ENCODE data around the gene CACNB4. TPM values are rescaled to one million over a fixed set of nuclear protein-coding genes. Genes with fewer than 3 reads are reported as not detected.

Gene CACNB4
- total RNA-seq, 2 experiments from 2014 or later = 0.34 to 0.41 TPM

DNA sequence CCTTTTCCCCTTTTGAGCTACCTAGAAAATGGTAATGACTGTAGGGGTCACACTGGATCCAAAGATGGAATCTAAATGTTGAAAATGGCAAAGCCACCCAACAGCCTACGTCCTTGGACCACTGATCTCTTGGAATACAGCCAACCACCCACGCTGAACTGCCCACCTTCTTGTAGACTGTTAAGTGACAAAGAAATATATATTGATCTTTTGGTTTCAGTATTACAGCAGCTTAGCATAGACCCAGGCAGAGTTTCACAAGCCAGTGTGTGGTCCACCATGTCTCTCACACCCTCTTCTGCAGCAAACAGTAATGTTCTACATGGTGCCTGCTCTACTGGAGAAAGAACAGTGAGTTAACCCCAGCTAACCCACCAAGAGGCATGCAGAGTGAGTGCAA lies 20.2 kb downstream of the CACNB4 start:
- H3K9me3 Mint-ChIP-seq = no peaks in the 10 kb centered on the region
- no peak for DNase-seq
- TF ChIP-seq, protein P1, sequence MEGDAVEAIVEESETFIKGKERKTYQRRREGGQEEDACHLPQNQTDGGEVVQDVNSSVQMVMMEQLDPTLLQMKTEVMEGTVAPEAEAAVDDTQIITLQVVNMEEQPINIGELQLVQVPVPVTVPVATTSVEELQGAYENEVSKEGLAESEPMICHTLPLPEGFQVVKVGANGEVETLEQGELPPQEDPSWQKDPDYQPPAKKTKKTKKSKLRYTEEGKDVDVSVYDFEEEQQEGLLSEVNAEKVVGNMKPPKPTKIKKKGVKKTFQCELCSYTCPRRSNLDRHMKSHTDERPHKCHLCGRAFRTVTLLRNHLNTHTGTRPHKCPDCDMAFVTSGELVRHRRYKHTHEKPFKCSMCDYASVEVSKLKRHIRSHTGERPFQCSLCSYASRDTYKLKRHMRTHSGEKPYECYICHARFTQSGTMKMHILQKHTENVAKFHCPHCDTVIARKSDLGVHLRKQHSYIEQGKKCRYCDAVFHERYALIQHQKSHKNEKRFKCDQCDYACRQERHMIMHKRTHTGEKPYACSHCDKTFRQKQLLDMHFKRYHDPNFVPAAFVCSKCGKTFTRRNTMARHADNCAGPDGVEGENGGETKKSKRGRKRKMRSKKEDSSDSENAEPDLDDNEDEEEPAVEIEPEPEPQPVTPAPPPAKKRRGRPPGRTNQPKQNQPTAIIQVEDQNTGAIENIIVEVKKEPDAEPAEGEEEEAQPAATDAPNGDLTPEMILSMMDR (IDR thresholded peaks at IDR 0.05) = no peak
- no peaks in the 10 kb centered on the region for H3K4me1 Mint-ChIP-seq (ENCODE audit: low read depth)
- ATAC-seq = no peak
- H3K36me3 Mint-ChIP-seq (ENCODE audit: low read depth) = no peaks in the 10 kb centered on the region
- H3K27me3 Mint-ChIP-seq = peaks cover 2% of the 10 kb centered on the region
- ChIA-PET POLR2A (no interaction called here), CTCF (interaction anchor here (0.9 kb wide), 1 partner anchor 42 kb away, joined by 3 read pairs; no protein-coding TSS in a partner anchor)
- intact Hi-C loops (cut with micrococcal nuclease) = no loop called here
- no peak overlapping the region for H3K27ac Mint-ChIP-seq
- H3K4me3 Mint-ChIP-seq = no peak overlapping the region

DNA sequence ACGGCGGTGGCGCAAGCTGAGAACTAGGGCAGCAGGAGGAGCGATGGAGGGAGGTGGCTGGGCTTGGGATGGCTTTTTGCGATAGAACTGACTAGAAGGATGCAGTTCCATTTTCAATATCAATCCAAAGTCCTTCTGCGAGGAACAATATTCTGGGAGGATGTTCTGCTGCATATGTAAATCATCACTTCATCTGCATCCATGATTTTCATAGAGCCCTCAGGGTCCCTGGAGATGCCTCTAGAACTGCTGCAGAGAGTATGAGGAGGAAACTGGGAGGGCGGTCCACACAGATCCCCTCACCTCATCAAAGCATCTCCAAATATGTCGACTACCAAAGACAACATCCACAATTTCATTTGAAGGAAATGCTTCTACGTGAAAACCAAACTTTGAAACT lies 20.8 kb downstream of the CACNB4 start:
- intact Hi-C loops (cut with micrococcal nuclease) = no loop called here
- no peak overlapping the region for H3K27ac Mint-ChIP-seq
- no peaks in the 10 kb centered on the region for H3K36me3 Mint-ChIP-seq (ENCODE audit: low read depth)
- no peaks in the 10 kb centered on the region for H3K4me1 Mint-ChIP-seq (ENCODE audit: low read depth)
- ATAC-seq (no peak), DNase-seq (no peak)
- ChIA-PET CTCF (interaction anchor here (0.9 kb wide), 1 partner anchor 42 kb away, joined by 3 read pairs; no protein-coding TSS in a partner anchor), POLR2A (no interaction called here)
- H3K9me3 Mint-ChIP-seq = no peaks in the 10 kb centered on the region
- H3K4me3 Mint-ChIP-seq = no peak overlapping the region
- TF ChIP-seq, protein P1 (IDR thresholded peaks at IDR 0.05) = no peak
- peaks cover 2% of the 10 kb centered on the region for H3K27me3 Mint-ChIP-seq

DNA sequence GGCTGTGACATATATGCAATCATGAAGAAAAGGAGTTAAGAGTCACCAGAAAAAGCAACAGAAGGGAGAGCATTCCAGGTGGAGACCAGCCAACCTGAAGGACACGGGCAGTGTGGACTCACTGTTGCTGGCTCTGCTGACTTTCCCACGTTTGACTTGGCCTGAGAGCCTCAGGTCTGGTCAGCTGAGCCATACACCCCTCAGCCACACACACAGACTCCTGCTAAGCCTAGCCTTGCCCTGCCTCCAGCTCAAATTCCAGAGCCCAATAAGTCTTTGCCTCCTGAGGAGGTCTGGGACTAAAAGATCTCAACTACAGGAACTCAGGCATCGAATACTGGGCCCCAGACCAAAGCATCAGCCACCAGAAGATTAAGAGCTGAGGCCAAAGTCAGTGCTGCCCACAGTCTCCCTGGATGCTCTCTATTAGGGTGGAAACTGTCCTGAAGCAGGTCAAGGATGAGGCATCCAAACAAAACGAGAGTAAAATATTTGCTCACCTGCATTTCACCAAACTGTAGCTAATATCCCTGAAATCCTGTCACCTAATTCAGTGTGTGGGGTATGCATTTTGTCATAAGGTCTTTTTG lies 23.3 kb downstream of the CACNB4 start:
- DNase-seq (no peak), ATAC-seq (no peak)
- no peaks in the 10 kb centered on the region for H3K36me3 Mint-ChIP-seq (ENCODE audit: low read depth)
- no peaks in the 10 kb centered on the region for H3K9me3 Mint-ChIP-seq
- H3K27me3 Mint-ChIP-seq = peaks cover 2% of the 10 kb centered on the region
- TF ChIP-seq, protein P1 (IDR thresholded peaks at IDR 0.05) = no peak
- intact Hi-C loops (cut with micrococcal nuclease) = no loop called here
- H3K4me3 Mint-ChIP-seq = no peak overlapping the region
- ChIA-PET POLR2A (no interaction called here), CTCF (no interaction called here)
- no peaks in the 10 kb centered on the region for H3K4me1 Mint-ChIP-seq (ENCODE audit: low read depth)
- no peak overlapping the region for H3K27ac Mint-ChIP-seq

DNA sequence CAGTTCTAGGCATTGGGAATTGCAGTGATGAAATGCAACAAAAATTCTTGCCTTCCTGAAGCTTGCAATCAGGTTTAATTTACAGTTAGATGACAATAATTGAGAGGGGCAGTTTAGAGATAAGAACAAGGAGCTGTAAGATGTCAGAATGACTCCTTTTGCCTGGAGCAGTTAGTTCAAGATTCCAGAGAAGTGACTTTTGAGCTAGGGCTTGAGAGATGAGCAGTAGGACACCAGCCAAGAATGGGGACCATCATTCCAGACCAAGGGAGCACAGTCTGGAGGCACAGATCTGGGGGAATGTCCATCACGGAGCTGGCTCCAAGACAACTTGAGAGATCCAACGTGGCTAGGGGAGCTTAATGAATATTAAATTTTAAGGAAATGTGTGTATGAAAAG lies 26.8 kb downstream of the CACNB4 start:
- CTCF ChIA-PET = interaction anchor here (0.9 kb wide), 1 partner anchor 9 kb away, joined by 3 read pairs; no protein-coding TSS in a partner anchor
- TF ChIP-seq, protein P1 (IDR thresholded peaks at IDR 0.05) = no peak
- no peaks in the 10 kb centered on the region for H3K4me1 Mint-ChIP-seq (ENCODE audit: low read depth)
- DNase-seq (no peak), ATAC-seq (no peak)
- peaks cover 4% of the 10 kb centered on the region for H3K27me3 Mint-ChIP-seq
- H3K36me3 Mint-ChIP-seq (ENCODE audit: low read depth) = no peaks in the 10 kb centered on the region
- no peak overlapping the region for H3K4me3 Mint-ChIP-seq
- H3K9me3 Mint-ChIP-seq = no peaks in the 10 kb centered on the region
- POLR2A ChIA-PET = no interaction called here
- intact Hi-C loops (cut with micrococcal nuclease) = no loop called here
- no peak overlapping the region for H3K27ac Mint-ChIP-seq

DNA sequence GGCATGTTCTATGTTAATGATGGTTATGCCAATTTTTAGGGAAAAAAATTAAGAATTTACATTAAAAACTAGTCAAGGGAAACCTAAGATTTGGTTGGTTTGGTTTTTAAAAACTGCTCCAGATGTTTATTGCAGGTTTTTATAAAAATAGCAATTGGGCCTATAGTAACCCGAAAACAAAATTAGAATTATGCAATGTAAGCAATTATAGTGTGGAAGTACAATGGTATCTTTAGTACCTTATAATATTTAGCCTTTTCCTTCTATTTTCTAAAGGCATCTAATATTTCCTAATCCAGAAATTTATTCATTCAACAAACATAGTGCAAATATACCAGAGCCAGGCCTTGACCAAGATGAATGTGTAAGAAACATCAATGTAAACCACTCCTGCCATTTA lies 27.3 kb downstream of the CACNB4 start:
- POLR2A ChIA-PET = no interaction called here
- H3K36me3 Mint-ChIP-seq (ENCODE audit: low read depth) = no peaks in the 10 kb centered on the region
- DNase-seq = no peak
- TF ChIP-seq, protein P1 (IDR thresholded peaks at IDR 0.05) = no peak
- no peaks in the 10 kb centered on the region for H3K9me3 Mint-ChIP-seq
- H3K4me1 Mint-ChIP-seq (ENCODE audit: low read depth) = no peaks in the 10 kb centered on the region
- no peak overlapping the region for H3K27ac Mint-ChIP-seq
- peaks cover 4% of the 10 kb centered on the region for H3K27me3 Mint-ChIP-seq
- no peak for ATAC-seq
- intact Hi-C loops (cut with micrococcal nuclease) = no loop called here
- no peak overlapping the region for H3K4me3 Mint-ChIP-seq
- CTCF ChIA-PET = interaction anchor here (0.9 kb wide), 1 partner anchor 10 kb away, joined by 3 read pairs; no protein-coding TSS in a partner anchor
